K562 (cell line): Measurements from ENCODE around the gene DPAGT1. TPM values are rescaled to one million over a fixed set of nuclear protein-coding genes. Genes with fewer than 3 reads are reported as not detected.

ENCODE experiments used
- CEBPB ChIP-seq: fragments of 450-650 bp; IDR thresholded peaks from 2 replicates; pipeline ENCODE4 v1.6.1; 2016; ENCODE audit warnings: missing genetic modification characterization, missing compliant biosample characterization
- FUS ChIP-seq: fragments of 200-400 bp; formaldehyde crosslinking; optimal IDR thresholded peaks from 2 replicates; pipeline ENCODE3; 2017; ENCODE audit warnings: low read depth, low read length
- HMG20A ChIP-seq: fragments of 450-650 bp; formaldehyde crosslinking; conservative IDR thresholded peaks from 2 replicates; pipeline ENCODE4 v1.4.0; 2020; ENCODE audit warnings: mild to moderate bottlenecking, mixed read lengths
- IRF9 ChIP-seq: fragments of 450-650 bp; IDR thresholded peaks from 2 replicates; pipeline ENCODE4 v1.6.1; 2016; ENCODE audit warnings: missing biosample characterization, missing genetic modification characterization
- KAT8 ChIP-seq: fragments of 450-650 bp; IDR thresholded peaks from 2 replicates; pipeline ENCODE4 v1.6.1; 2016; ENCODE audit warnings: low read depth, mild to moderate bottlenecking
- POLR2AphosphoS2 ChIP-seq: IDR thresholded peaks from 2 replicates; pipeline ENCODE4 v1.6.1; 2012; ENCODE audit warnings: low read length, improper control_type of control experiment
- ZNF133 ChIP-seq: fragments of 250-450 bp; sonication (Bioruptor Pico); IDR thresholded peaks from 2 replicates; pipeline ENCODE4 v1.4.0; 2020; ENCODE audit warnings: mild to moderate bottlenecking
- polyA plus RNA-seq, 8 experiments: library from polyadenylated mRNA; depleted of rRNA in 4 of 8; stranded (reverse) in 5 of 8; unstranded in 3 of 8; fragments of >200 nt; fragmentation: Nextera tagmentation in 2 of 8; fragmentation: Illumina TruSeq in 1 of 8; extraction: Ambion mirVana in 2 of 8; extraction: Trizol in 1 of 8; gene quantifications; 2 replicates each; pipeline versions ENCODE4 v1.2.1 to v1.2.3, GENCODE V29; 2011 to 2014; ENCODE audit warnings: inconsistent platforms in 1 of 8, missing spikeins in 1 of 8
- total RNA-seq, 7 experiments: library from RNA; depleted of rRNA in 6 of 7; stranded (reverse); fragments of >200 nt in 6 of 7; fragmentation: Illumina TruSeq in 2 of 7; extraction: Trizol in 2 of 7; gene quantifications; 2 replicates each; pipeline versions ENCODE4 v1.2.1 to v1.2.3, GENCODE V29; 2011 to 2021; ENCODE audit warnings: low replicate concordance in 1 of 7
- TF ChIP-seq, protein P1 (sequence below): sonication (generic); formaldehyde crosslinking; IDR thresholded peaks from 2 replicates; pipeline ENCODE4 v1.4.0; 2020; ENCODE audit warnings: mild to moderate bottlenecking, missing genetic modification reagents
- TF ChIP-seq, protein P2 (sequence below): sonication (generic); formaldehyde crosslinking; IDR thresholded peaks from 2 replicates; pipeline ENCODE4 v1.8.0; 2022; ENCODE audit warnings: mild to moderate bottlenecking, missing genetic modification reagents

DPAGT1 gene
- total and polyA plus RNA-seq, 9 of the 15 experiments (the other 6 are each of a cell fraction or from before 2014, with no cell fraction given): 29.9 to 135 (median 85.0) TPM

DNA sequence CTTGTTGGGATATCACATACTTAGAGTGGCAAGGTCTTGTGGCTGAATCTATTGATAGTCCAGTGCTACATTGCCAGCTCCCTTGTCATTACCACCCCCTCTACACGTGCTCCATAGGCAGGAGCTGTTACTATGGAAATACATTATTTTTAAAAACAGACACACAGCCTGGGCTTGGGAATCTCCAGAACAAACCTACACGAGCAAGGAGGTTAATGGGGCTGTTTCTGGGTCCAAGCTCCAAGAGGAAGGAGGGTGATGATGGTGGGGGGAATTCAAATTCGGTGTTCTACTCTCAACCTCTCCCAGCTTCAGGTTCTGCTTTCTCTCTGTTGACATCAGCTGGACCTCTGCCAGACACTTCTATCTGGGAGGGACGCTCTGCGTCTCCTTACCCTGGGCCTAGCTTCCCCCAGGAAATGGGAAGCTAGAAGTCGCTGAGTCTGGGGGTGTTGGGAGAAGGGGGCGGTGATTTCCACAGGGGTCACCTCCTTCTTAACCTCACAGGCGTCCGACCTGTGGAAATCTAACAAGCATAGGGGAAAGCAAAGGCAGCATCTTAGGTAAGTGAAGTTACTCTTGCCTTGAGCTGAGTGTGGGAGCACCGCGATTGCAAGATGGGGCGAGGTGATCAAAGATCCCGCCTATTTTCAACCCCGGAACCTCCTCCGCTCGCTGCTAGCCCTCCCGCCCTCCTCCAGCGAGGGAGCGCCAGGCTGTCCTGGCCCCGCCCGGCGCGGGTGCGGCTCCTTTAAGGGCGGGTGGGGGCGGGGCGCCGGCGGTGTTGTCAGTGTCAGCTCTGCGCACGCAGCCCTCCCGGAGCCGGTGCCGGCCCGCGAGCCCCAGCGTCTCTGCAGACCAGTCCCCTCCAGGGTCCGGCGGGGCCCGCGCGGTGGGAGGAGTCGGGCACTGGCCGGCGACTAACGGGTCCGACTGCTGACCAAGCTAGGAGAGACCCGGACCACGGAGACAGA, 5.2 kb upstream of the DPAGT1 start, which contains the start of gene C2CD2L (continued):
- TF ChIP-seq HMG20A (CRISPR knock-in tag): no peak
- TF ChIP-seq POLR2AphosphoS2: no peak
- peak; percentile 75 for TF ChIP-seq CEBPB (tag)
- TF ChIP-seq, protein P1, sequence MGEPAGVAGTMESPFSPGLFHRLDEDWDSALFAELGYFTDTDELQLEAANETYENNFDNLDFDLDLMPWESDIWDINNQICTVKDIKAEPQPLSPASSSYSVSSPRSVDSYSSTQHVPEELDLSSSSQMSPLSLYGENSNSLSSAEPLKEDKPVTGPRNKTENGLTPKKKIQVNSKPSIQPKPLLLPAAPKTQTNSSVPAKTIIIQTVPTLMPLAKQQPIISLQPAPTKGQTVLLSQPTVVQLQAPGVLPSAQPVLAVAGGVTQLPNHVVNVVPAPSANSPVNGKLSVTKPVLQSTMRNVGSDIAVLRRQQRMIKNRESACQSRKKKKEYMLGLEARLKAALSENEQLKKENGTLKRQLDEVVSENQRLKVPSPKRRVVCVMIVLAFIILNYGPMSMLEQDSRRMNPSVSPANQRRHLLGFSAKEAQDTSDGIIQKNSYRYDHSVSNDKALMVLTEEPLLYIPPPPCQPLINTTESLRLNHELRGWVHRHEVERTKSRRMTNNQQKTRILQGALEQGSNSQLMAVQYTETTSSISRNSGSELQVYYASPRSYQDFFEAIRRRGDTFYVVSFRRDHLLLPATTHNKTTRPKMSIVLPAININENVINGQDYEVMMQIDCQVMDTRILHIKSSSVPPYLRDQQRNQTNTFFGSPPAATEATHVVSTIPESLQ (CRISPR knock-in tag): 0 out of 2 replicates have a peak, but pooled peaks have one; percentile 56
- TF ChIP-seq, protein P2, sequence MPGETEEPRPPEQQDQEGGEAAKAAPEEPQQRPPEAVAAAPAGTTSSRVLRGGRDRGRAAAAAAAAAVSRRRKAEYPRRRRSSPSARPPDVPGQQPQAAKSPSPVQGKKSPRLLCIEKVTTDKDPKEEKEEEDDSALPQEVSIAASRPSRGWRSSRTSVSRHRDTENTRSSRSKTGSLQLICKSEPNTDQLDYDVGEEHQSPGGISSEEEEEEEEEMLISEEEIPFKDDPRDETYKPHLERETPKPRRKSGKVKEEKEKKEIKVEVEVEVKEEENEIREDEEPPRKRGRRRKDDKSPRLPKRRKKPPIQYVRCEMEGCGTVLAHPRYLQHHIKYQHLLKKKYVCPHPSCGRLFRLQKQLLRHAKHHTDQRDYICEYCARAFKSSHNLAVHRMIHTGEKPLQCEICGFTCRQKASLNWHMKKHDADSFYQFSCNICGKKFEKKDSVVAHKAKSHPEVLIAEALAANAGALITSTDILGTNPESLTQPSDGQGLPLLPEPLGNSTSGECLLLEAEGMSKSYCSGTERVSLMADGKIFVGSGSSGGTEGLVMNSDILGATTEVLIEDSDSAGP (CRISPR knock-in tag): peak; percentile 97
- TF ChIP-seq FUS: no peak
- TF ChIP-seq ZNF133 (CRISPR knock-in tag): no peak
- no peak for TF ChIP-seq IRF9 (tag)
- TF ChIP-seq KAT8: no peak
- TF ChIP-seq, all 486 proteins: peak for 139
